ENCODE results near the gene PRMT7. TPM values are rescaled to one million over a fixed set of nuclear protein-coding genes. Genes with fewer than 3 reads are reported as not detected.

PRMT7 gene
- total RNA-seq, 1 experiment from 2014 or later, result 156 TPM

GRCh38 chr16:68296693-68297092, 14.1 kb upstream of the PRMT7 start:
- ChIA-PET POLR2A (interaction anchor here (0.6 kb wide), 1 partner anchor 31 kb away, joined by 7 read pairs; no protein-coding TSS in a partner anchor), CTCF (interaction anchor here (1.4 kb wide), 1 partner anchor 35 kb away, joined by 3 read pairs; no protein-coding TSS in a partner anchor)
- intact Hi-C loops (cut with micrococcal nuclease; ENCODE audit: unreplicated experiment), result loop anchor here (5.0 kb wide), 1 partner anchor 34 kb away; the partner anchor contains the start of gene SLC7A6
- Mint-ChIP-seq H3K36me3 (ENCODE audit: insufficient read depth, unreplicated experiment) (peaks cover 96% of the 10 kb centered on the region), H3K27me3 (ENCODE audit: insufficient read depth, unreplicated experiment) (no peaks in the 10 kb centered on the region), H3K9me3 (ENCODE audit: unreplicated experiment) (no peaks in the 10 kb centered on the region), H3K27ac (ENCODE audit: unreplicated experiment) (peak overlapping the region; percentile 89), H3K4me3 (ENCODE audit: unreplicated experiment) (no peak overlapping the region), H3K4me1 (ENCODE audit: low read depth, unreplicated experiment) (peaks cover 63% of the 10 kb centered on the region)
- DNase-seq, result no peak
- no peak for TF ChIP-seq CTCF (IDR thresholded peaks at IDR 0.05; ENCODE audit: insufficient read depth in 1 of 2, low read depth in 1 of 2, low read length in 1 of 2, severe bottlenecking in 1 of 2, unreplicated experiment in 1 of 2)
- no TSS peak for BruUV-seq (replicated peaks)
- H3K9me3 ChIP-seq, result no peaks in the 10 kb centered on the region
- peaks cover 10% of the 10 kb centered on the region for H3K36me3 ChIP-seq (ENCODE audit: control insufficient read depth, insufficient read depth, low read length)
- no peaks in the 10 kb centered on the region for H3K27me3 ChIP-seq (replicated peaks; ENCODE audit: control insufficient read depth, insufficient read depth, low read length)
- no peak overlapping the region for H3K4me3 ChIP-seq (ENCODE audit: low read depth, low read length)
- H3K4me1 ChIP-seq, result peaks cover 29% of the 10 kb centered on the region

GRCh38 chr16:68297908-68298307, 12.9 kb upstream of the PRMT7 start:
- TF ChIP-seq CTCF (IDR thresholded peaks at IDR 0.05; ENCODE audit: insufficient read depth in 1 of 2, low read depth in 1 of 2, low read length in 1 of 2, severe bottlenecking in 1 of 2, unreplicated experiment in 1 of 2), result no peak
- peaks cover 13% of the 10 kb centered on the region for H3K36me3 ChIP-seq (ENCODE audit: control insufficient read depth, insufficient read depth, low read length)
- Mint-ChIP-seq H3K27me3 (ENCODE audit: insufficient read depth, unreplicated experiment) (no peaks in the 10 kb centered on the region), H3K9me3 (ENCODE audit: unreplicated experiment) (no peaks in the 10 kb centered on the region), H3K4me1 (ENCODE audit: low read depth, unreplicated experiment) (peaks cover 63% of the 10 kb centered on the region), H3K27ac (ENCODE audit: unreplicated experiment) (peak overlapping the region; percentile 89), H3K4me3 (ENCODE audit: unreplicated experiment) (no peak overlapping the region), H3K36me3 (ENCODE audit: insufficient read depth, unreplicated experiment) (peaks cover 99% of the 10 kb centered on the region)
- TSS peak; percentile 27 for BruUV-seq (replicated peaks)
- ChIA-PET POLR2A (interaction anchor here (4.0 kb wide), 1 partner anchor 13 kb away, joined by 20 read pairs; the partner anchor contains the start of genes PRMT7 and SLC7A6OS), CTCF (interaction anchor here (1.7 kb wide), 1 partner anchor 36 kb away, joined by 5 read pairs; no protein-coding TSS in a partner anchor)
- no peak for DNase-seq
- intact Hi-C loops (cut with micrococcal nuclease; ENCODE audit: unreplicated experiment), result loop anchor here (5.0 kb wide), 1 partner anchor 36 kb away; the partner anchor contains the start of gene SLC7A6
- no peak overlapping the region for H3K4me3 ChIP-seq (ENCODE audit: low read depth, low read length)
- no peaks in the 10 kb centered on the region for H3K27me3 ChIP-seq (replicated peaks; ENCODE audit: control insufficient read depth, insufficient read depth, low read length)
- H3K9me3 ChIP-seq, result no peaks in the 10 kb centered on the region
- H3K4me1 ChIP-seq, result peaks cover 29% of the 10 kb centered on the region

GRCh38 chr16:68298312-68298711, 12.5 kb upstream of the PRMT7 start:
- Mint-ChIP-seq H3K4me1 (ENCODE audit: low read depth, unreplicated experiment) (peaks cover 62% of the 10 kb centered on the region), H3K27me3 (ENCODE audit: insufficient read depth, unreplicated experiment) (no peaks in the 10 kb centered on the region), H3K4me3 (ENCODE audit: unreplicated experiment) (no peak overlapping the region), H3K9me3 (ENCODE audit: unreplicated experiment) (no peaks in the 10 kb centered on the region), H3K27ac (ENCODE audit: unreplicated experiment) (peak overlapping the region; percentile 89), H3K36me3 (ENCODE audit: insufficient read depth, unreplicated experiment) (peaks cover 100% of the 10 kb centered on the region)
- H3K9me3 ChIP-seq, result no peaks in the 10 kb centered on the region
- H3K36me3 ChIP-seq (ENCODE audit: control insufficient read depth, insufficient read depth, low read length), result peaks cover 15% of the 10 kb centered on the region
- no peak overlapping the region for H3K4me3 ChIP-seq (ENCODE audit: low read depth, low read length)
- DNase-seq, result no peak
- CTCF ChIA-PET, result interaction anchor here (1.6 to 1.7 kb wide), 2 partner anchors 30 to 36 kb away, joined by 5 read pairs; no protein-coding TSS in a partner anchor
- no peak for TF ChIP-seq CTCF (IDR thresholded peaks at IDR 0.05; ENCODE audit: insufficient read depth in 1 of 2, low read depth in 1 of 2, low read length in 1 of 2, severe bottlenecking in 1 of 2, unreplicated experiment in 1 of 2)
- POLR2A ChIA-PET, result interaction anchor here (1.3 to 4.0 kb wide), 3 partner anchors 13 to 36 kb away, joined by 5 to 20 read pairs (median 11); partner anchors contain the start of genes PRMT7 and SLC7A6OS
- no TSS peak for BruUV-seq (replicated peaks)
- no peaks in the 10 kb centered on the region for H3K27me3 ChIP-seq (replicated peaks; ENCODE audit: control insufficient read depth, insufficient read depth, low read length)
- H3K4me1 ChIP-seq, result peaks cover 29% of the 10 kb centered on the region
- intact Hi-C loops (cut with micrococcal nuclease; ENCODE audit: unreplicated experiment), result loop anchor here (5.0 kb wide), 1 partner anchor 36 kb away; the partner anchor contains the start of gene SLC7A6

Data from Caco-2 (cell line).